GM12864 (cell line): Measurements from ENCODE around the gene FILIP1L.

ENCODE experiments used
- DNase-seq: peaks from one replicate; pipeline ENCODE4 v3.0.0-alpha.2; 2011; ENCODE audit warnings: low read depth
- H3K4me3 ChIP-seq: 2 replicates; pipeline ENCODE4 v1.5.1; 2011; ENCODE audit warnings: mild to moderate bottlenecking, low read depth, low read length, control low read depth
- TF ChIP-seq, protein P1 (sequence below): IDR thresholded peaks from 2 replicates; pipeline ENCODE4 v1.5.1; 2011; ENCODE audit warnings: low read depth, mild to moderate bottlenecking, moderate library complexity, low read length, control low read depth, inconsistent platforms; ENCODE audit errors: missing control alignments

Gene FILIP1L

DNA sequence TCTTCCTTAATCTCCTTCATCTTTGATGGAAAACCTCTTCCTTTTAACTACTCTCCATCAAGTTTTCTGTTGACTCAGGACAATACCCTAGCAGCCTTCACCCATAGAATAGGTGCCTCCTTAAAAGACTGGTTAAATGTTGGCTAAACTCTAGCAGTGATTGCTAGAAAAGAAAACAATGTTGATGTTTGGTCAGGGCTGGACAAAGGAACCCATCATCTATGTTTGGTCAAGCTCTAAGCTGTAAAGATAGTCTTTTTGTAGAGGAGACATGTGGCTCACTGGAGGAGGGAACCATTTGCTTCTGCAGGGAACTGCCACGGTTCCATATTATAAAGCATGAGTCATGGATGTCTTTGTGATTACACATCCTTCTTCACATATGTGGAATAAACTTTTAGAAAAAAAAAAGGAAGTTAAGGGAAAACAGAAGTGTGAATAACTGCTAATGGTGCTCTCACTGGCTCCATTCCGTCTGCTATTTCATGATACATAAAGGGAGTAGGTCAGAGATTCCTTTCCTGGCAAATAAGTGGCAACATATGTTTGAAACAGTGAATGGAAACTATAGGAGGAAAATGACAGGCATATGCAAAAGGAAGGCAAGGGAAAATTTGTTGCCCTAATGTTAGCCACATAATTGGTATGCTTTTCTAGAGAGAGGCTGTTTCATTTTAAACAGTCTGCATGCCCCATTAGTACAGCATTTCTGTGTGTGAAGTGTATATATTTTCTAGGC, 218.4 kb downstream of the FILIP1L start:
- TF ChIP-seq, protein P1, sequence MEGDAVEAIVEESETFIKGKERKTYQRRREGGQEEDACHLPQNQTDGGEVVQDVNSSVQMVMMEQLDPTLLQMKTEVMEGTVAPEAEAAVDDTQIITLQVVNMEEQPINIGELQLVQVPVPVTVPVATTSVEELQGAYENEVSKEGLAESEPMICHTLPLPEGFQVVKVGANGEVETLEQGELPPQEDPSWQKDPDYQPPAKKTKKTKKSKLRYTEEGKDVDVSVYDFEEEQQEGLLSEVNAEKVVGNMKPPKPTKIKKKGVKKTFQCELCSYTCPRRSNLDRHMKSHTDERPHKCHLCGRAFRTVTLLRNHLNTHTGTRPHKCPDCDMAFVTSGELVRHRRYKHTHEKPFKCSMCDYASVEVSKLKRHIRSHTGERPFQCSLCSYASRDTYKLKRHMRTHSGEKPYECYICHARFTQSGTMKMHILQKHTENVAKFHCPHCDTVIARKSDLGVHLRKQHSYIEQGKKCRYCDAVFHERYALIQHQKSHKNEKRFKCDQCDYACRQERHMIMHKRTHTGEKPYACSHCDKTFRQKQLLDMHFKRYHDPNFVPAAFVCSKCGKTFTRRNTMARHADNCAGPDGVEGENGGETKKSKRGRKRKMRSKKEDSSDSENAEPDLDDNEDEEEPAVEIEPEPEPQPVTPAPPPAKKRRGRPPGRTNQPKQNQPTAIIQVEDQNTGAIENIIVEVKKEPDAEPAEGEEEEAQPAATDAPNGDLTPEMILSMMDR = no peak
- no peak overlapping the region for H3K4me3 ChIP-seq
- DNase-seq = no peak

DNA sequence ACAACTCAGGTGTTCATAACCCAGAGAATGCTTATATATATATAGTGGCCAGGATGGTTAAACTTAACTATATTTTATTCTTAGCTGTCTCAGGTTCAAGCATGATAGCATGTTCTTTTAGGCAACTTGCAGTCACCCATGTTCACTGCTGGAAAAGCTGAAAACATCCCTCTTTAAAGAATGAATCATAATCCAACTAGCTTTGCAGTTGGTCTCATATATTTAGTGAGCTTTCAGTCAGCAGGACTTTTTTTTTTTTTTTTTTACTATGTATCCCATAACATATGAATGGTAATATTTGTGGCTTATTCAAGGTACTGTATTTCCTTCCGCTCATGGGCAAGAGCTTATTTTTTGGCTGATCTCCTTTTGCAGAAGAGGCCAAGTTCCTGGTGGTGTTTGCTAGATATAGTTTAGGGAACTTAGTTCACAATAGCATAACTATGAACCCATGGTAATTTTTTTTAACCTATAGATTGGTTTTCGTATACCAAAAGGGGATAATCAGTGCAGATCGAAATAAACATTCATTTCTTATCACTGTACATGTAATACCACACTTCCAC, 219.1 kb downstream of the FILIP1L start:
- H3K4me3 ChIP-seq = no peak overlapping the region
- TF ChIP-seq, protein P1 = no peak
- DNase-seq = no peak

DNA sequence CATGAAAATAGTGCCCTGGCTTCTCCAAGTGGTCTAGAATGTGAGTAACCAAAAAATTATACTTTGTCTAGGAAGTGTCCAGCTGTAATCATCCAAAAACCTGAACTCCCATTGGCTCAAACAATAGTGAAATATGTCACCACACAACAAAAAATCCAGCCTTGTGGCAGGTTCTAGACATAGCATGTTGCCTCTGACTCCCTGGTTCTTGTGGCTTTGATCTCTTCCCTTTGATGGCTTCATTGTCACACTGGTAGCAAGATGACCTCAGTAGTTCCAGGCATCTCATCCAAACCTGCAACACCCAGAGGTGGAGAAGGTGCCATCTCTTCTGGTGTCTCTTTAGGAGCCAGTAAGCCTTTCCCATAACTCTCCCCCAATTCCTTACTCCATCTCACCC, 222.0 kb downstream of the FILIP1L start:
- TF ChIP-seq, protein P1 = no peak
- no peak overlapping the region for H3K4me3 ChIP-seq
- DNase-seq = no peak

DNA sequence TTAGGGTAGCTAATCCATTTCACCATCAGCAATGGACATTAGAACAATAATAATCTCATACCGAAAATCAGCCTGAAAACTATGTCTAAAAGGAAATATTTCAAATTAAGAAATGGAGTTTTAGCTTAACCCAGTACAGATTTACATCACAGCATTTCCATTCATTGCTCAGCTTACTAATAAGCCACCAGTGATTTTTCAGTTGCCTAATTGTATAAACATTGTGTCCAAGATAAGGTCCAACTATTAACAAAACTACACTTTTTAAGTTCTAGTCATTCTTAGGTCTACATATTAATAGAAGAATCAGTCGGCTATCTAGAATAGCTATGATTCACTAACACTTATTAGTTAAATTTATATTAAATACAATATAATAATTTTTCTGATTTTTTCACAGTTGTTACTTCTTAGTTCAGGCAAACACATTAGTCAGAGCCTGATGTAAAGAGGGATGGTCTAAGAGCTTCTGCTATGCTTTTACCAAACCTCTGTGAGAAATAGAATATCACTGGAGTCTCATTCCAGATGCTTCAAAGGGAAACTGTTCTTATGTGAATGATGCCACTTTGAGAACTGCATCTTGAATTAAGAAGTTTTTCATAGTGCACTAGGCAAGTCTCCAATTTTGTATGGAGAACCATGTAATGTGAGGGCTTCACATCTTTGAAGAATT, 222.6 kb downstream of the FILIP1L start:
- no peak for DNase-seq
- TF ChIP-seq, protein P1 = no peak
- no peak overlapping the region for H3K4me3 ChIP-seq

DNA sequence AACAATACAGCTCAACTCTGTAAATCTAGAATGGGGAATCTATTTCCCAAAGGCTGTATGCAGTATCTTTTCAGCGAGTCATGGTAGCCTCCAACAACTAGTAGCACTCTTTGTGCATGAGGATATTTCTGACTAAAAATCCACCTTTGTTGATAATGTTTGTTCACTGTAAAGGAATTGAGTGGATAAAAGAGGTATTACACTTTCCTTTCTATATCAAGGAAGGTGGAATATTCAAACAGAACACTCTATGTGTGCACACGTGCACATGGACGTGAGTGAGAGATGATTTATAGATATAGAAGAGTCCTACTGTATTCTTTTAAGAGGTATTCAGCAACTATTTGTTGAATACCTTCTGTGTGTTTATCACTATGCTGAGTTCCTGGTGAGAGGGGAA, 228.4 kb downstream of the FILIP1L start:
- no peak for DNase-seq
- TF ChIP-seq, protein P1 = no peak

DNA sequence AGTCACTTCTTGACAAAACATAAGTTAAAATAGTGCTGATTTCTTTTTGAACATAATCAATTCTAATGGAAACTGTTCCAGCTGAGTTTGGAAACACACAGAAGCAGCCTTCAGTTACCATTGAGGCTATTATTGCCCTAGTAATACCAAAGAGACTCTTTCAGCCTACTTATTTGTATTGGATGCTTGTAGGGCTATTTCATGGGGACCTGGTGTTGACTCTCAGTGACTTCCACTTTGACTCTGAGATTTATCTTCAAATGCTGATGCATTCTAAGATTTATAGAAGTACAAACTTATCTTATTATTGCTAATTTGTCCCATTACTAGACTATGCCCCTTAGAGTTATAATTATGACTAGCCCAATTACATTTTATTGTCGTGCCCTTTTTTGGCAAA, 229.2 kb downstream of the FILIP1L start:
- TF ChIP-seq, protein P1 = no peak
- H3K4me3 ChIP-seq = no peak overlapping the region
- DNase-seq = no peak

More for the DNA sequence above, 228.4 kb downstream of the FILIP1L start:
- no peak overlapping the region for H3K4me3 ChIP-seq

DNA sequence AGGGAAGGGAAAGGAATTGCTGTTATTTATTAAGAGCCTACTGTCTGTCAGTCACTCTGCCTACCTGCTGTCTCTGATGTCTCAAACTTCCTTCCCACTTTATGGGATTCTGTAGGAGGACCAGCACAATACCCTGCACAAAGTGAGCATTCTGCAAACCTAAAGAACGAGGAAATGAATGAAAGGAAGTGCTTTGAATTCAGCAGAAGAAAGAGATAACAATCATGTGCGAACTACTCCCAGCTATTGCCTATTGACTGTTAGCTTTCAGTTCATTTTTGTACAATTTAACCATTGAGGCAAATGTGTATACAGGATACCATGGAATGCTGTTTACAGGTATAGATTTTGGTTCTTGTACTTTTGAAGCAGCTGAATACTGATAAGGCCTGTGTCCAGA, 229.8 kb downstream of the FILIP1L start:
- no peak overlapping the region for H3K4me3 ChIP-seq
- no peak for DNase-seq
- TF ChIP-seq, protein P1 = no peak
